Stimulated activated CD8-positive, alpha-beta memory T cell treated with anti-CD3 and anti-CD28 coated beads, Interleukin-4, amount 100 ng/mL, for 24 hours (primary cell): ENCODE data around the gene OR4A5.
"Not testable (repeated sequence)": the region's sequence is repeated elsewhere in the genome, so short reads cannot be mapped to it uniquely, and the experiment has no call there.

Experiments
- DNase-seq: peaks from one replicate; pipeline ENCODE4 v3.0.0-alpha.2; 2020; ENCODE audit warnings: low read depth

Gene OR4A5, protein sequence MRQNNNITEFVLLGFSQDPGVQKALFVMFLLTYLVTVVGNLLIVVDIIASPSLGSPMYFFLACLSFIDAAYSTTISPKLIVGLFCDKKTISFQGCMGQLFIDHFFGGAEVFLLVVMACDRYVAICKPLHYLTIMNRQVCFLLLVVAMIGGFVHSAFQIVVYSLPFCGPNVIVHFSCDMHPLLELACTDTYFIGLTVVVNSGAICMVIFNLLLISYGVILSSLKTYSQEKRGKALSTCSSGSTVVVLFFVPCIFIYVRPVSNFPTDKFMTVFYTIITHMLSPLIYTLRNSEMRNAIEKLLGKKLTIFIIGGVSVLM

DNA sequence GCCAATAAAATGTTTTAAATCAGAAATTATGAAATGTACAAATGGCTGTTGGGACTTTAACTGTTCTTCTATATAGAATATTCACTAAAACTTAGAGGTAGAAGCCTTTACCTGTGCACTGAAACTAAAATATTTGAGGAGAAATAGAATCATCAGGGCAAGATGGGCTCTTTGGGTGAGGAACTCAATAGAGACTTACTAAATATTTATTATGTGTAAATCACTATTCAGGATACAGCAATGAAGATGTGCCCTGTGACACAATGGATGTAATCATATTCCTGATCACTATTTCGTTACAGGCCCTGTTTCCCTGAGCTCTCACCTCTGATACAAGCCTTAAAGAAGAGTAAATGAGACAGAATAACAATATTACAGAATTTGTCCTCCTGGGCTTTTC lies at the start of gene OR4A5:
Gene OR4A5 (plus strand): TSS at position 301 of the 400 bp plus-strand sequence. CDS start 53 bp downstream, at position 354.
- DNase-seq: not testable (repeated sequence)

DNA sequence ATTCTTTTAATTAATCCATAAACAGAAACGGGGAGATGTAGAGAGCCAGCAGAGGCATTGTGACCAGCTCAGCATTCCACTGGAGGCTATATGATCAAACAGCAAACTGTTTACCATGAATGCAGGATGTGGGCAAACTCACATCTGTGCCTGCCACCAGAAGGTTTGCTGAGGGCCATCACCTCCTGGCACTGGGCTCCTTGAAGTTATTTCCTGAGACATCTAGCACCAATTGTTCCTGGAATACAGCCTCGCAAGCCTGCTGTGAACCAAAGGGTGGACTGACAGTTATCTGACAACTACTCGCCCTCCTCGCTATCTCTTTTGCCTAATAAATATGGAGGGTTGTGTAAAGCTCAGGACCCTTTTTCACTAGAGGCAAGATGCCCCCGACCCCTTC lies 13.5 kb downstream of the OR4A5 start:
- not testable (repeated sequence) for DNase-seq
